GM21576 (cell line): ENCODE measurements around the gene PLD1.
"Not testable (repeated sequence)": the region's sequence is repeated elsewhere in the genome, so short reads cannot be mapped to it uniquely, and the experiment has no call there.

ENCODE experiments used
- ATAC-seq: cut with Tn5 transposase; IDR thresholded peaks from one replicate; pipeline ENCODE4 v1.9.1; 2021; ENCODE audit warnings: mild to moderate bottlenecking, moderate library complexity; ENCODE audit not compliant: unreplicated experiment

Gene PLD1

DNA sequence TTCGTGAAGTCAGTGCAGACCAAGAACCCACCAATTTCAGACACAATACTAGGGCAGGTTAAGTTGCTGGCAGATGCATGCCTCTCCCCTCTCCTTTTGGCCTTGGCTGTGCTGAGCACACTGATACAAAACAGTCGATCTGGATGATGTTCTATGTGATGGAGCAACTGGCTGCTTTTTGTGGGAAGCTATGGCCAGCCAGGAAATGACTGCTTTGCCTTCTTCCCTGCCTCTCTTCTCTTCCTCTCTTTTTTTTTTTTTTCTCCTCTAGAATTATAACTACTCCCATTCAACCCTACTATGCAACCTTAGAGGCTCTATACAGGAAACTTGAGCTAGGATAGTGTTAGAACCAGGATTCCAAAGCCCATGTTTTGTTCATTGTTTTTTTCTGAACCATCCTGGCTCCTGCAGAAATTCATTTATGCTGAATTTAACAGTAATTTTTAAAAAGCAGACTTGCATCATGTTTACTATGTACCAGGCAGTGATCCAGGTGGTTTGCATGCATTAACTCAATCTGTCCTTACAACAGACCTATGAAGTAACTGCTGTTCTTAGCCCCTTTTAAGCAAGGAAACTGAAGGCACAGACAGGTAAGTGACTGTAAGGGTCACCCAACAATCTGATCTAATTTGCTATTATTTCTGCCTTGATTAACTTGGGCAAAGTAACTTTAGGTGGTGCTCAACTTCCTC is 62.9 kb downstream of the PLD1 start:
- ATAC-seq = no peak

DNA sequence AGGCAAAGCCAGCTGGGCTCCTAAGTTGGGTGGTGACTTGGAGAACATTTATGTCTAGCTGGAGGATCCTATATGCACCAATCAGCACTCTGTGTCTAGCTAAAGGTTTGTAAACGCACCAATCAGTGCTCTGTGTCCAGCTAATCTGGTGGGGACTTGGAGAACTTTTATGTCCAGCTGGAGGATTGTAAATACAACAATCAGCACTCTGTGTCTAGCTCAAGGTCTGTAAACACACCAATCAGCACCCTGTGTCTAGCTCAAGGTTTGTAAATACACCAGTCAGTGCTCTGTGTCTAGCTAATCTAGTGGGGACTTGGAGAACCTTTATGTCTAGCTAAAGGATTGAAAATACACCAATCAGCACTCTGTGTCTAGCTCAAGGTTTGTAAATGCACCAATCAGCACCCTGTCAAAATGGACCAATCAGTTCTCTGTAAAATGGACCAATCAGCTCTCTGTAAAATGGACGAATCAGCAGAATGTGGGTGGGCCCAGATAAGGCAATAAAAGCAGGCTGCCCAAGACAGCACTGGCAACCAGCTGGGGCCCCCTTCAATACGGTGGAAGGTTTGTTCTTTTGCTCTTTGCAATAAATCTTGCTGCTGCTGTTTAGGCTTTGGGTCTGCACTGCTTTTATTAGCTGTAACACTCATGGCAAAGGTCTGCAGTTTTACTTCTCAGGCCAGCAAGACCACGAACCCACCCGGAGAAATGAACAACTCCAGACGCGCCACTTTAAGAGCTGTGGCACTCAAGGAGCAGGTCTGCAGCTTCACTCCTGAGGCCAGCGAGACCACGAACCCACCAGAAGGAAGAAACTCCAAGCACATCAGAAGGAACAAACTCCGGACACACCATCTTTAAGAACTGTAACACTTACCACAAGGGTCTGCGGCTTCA is 63.7 kb downstream of the PLD1 start:
- not testable (repeated sequence) for ATAC-seq

DNA sequence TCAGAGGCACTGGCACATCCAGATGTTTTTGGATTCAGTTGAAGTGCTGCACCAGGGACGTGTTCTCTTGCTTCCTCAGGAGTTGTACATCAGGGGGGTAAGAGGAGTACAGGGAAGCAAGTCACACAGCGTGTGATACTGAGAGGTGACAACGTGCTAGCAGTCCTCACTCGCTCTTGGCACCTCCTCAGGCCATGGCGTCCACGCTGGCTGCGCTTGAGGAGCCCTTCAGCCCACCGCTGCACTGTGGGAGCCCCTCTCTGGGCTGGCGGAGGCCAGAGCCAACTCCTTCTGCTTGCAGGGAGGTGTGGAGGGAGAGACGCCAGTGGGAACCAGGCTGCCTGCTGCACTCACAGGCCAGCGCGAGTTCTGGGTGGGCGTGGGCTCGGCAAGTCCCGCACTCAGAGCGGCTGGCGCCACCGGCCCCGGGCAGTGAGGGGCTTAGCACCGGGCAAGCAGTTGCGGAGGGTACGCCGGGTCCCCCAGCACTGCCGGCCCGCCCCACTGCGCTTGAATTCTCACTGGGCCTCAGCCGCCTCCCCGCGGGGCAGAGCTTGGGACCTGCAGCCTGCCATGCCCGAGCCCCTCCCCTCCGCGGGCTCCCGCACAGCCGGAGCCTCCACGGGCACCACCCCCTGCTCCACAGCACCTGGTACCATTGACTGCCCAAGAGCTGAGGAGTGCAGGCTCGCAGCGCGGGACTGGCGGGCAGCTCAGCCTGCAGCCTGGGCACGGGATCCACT is 64.5 kb downstream of the PLD1 start:
- no peak for ATAC-seq

DNA sequence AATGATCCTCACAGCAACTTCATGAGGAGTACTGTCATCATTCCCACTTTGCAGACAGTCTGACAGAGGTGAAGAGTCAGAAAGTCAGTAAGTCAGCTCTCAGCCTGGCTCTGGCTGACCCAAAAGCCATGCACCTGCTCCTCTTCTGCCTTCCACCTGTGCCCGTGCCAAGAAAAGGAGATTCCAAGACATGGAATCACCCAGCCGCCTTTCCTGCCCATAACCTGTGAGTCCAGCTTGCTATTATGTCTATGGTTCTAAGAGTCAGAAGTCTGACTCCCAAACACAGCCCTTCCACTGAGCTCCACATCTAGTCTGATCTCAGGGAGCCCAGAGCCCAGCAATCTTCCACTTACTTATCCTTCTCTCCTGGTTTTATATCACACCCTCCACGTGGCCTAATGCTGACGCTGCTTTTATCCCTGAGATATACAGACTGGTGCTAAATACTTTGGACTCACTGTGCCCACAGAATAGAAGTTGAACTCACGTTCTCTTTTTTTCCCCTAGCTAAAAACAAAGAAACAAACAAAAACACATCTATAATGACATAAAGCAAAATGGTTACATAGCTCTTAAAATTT is 66.0 kb downstream of the PLD1 start:
- ATAC-seq = no peak

DNA sequence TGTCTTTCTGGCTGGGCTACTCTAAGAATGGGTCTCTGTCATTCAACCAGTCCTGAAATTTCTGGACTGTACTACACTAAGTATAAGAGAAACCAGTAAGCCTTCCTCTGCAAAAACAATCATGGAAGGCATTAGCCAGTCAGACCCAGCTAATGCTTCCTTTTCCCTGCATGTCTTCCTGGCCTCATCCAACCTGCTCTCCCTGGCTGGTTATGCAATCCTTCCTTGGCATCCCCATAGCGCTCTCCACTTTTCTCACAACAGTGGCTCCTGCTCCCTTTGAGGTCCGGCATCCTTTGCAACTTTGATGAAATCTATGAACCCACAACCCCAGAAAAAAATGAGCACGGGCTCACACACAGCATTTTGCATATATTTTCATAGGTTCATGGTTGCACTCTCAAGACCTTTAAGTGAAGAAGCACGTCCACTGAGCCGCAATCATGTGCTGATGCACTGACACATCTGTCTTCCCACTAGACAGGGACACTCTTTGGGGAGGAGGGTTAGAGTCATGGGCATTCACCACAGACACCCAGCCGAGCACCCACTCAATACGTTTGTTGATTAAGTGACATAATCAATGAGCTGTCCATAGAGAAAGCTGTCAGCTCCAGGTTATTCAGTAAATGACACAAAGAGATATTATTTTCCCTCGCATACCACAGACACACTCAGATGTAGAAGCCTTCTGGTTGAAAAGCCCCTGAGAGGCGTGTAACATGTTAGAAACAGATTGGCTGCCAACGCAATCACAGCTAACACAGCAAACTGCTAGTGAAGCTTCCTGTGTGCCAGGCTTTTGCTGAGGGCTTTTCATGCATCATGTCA is 66.7 kb downstream of the PLD1 start:
- ATAC-seq = no peak

DNA sequence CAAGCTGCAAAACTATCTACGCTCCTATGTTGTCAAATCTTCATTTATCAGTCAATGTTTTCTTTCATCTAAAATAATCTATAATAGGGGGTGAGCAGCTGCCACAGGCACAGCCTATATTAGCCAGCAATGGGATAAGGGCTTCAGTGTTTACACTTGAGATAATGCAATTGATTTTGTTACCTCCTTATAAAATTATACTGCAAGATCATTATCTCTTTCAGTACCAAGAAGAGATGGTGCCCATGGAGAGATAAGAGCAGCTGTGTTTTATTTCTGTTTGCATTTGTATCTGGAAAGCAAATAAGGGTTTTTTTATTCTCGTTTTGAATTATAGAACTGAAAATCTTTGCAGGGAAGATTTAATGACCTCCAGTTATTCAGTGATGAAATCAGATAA is 68.9 kb downstream of the PLD1 start:
- ATAC-seq = no peak

DNA sequence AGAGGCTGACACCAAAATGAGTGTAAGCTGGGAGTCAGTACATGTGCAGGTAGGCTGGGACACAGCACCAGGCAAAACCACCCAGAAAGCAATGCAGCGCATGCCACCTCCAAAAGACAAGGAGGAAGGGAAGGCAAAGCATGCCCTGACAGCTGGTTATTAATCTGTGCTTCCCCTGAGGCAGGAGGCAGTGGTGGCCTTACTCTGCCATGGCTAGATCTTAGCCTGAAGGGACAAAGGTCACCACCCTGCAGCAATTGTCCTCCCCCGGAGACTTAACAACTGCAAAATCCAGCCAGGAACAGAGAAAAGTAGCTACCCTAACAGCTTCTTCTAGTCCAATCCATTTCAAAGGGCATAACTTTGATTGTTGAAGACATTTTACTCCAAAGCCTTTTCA is 73.7 kb downstream of the PLD1 start:
- no peak for ATAC-seq

DNA sequence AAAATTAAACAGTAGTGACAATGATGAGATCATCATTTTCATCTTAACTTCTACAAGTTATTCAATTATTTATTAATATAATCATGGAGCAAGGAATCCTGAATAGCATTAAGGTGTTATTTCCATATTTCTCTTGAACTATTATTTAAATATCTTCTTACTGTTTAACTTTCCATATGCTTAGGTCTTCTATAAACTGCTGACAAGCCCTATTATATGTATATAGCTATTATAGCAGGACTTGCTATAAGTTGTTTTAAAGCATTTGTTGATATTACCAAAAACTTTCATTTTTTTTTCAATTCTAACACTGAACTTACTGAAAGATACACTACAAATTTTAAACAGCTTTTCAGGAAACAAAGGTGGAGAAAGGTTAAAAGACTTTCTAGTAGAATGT is 76.7 kb downstream of the PLD1 start:
- no peak for ATAC-seq

DNA sequence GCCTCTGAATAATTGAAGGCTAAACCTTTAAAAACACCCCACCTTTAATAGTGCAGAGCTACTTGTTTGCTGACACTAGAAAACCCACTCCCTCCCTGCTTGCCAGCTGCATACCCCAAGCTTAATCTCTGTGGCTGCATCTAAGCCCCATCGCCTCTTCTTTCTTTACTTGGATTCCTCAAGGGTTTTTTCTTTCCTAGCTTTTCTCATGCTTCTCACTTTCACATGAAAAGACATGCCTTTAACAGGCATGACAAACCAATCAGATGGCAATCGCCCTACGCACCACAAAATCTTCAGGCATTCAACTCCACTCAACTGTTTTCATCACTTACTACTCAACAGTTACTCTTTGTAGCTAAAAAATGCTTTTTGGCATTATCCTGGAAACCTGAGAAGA is 77.5 kb downstream of the PLD1 start:
- ATAC-seq = no peak

DNA sequence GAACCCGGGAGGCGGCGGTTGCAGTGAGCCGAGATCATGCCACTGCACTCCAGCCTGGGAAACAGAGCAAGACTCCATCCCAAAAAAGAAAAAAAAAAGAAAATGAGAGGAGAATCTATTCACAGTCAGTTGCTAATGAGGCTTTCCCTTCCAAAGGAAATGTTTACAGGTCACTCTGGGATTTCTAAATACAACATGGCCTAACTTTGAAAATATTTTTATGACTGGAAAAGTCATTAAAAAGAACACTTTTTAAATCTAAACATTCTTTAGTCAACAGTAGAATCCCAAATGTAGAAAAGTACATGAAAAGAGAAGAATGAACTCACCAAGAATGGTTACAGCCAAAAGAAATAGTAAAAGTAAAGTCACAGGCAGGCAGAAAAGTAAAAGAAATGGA is 78.6 kb downstream of the PLD1 start:
- no peak for ATAC-seq

DNA sequence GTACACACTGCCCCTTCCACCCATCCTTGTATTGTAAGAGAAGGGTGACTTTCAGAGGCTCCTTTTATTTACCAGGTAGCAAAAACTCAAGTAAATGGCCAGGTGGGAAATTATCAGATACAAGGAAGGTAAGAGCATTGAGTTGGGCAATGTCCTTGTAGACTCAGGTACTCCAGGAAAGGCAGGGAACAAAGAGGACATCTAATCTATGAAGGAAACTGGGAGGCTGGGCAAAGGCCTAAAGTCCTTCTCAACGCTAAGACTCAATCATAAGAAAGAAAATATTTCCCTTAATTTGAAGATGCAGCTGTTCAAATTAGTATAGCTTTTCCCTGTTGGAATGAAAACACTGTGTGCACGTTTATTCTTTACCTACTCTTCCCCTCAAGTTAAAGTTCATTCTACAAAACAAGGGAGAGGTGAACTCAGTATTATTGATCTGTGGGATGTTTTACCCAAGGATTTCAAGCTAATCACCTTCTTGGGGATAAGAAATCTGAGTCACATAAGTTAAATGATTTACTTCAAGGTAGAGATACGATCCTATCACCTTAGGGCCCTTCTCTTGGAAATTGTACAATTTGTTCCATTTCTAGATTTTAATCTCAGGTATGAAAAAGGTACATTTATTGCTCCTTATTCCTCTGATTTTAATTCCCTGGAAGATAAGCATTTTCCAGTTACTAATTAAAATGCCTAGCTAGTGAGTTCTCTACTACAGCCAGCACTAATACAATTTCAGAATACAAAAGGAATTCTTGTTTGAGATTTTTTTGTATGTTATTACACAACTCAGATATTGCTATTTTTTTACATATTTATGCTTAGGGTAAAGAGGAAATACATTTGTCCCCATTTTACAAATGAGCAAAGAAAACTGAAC is 80.6 kb downstream of the PLD1 start:
- ATAC-seq = no peak

DNA sequence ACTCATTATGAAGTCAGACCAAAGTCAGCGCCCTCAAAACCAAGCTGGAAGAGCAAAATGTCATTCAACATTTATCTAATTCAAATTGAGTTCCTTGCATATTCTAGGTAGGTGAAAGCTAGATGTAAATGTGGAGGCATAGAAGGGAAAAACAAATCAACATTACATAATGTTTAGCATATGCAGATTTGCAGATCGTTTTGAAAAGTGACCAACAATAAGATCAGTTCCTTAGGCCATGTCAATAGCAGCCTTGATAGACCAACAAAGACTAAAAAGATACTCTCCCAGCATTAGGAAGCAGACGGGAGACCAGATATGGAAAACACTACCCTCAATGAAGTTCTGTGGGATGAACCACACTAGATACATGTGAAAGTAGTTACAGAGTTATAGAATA is 83.0 kb downstream of the PLD1 start:
- no peak for ATAC-seq

DNA sequence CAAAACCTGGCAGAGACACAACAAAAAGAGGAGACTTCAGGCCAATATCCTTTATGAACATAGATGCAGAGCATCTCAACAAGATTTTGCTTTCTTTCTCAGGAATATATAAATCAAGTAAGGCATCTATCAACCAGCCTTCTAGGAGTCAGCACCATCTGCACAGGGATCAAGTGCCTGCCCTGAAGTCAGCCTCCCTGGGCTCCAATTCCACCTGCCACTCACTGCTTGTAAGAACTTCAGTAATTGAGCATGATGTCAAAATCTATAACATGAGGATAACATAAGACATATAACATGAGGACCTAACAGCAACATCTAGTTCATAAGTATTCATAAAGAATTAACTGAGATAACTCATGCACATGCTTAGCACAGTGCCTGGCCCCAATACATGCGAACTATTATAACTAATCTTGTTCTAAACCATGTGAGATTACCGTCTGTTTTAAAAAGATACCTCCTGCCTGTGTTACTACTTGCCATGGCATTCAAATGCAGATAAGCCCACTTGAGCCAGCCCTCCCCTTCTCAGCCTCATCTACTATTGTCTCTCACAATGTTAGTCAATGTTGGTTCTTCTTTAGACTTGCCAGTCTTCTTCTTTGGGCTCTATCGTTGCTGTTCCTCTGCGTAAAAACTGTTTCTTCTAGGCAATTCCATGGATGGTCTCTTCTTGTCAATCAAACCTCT is 91.6 kb downstream of the PLD1 start:
- no peak for ATAC-seq

DNA sequence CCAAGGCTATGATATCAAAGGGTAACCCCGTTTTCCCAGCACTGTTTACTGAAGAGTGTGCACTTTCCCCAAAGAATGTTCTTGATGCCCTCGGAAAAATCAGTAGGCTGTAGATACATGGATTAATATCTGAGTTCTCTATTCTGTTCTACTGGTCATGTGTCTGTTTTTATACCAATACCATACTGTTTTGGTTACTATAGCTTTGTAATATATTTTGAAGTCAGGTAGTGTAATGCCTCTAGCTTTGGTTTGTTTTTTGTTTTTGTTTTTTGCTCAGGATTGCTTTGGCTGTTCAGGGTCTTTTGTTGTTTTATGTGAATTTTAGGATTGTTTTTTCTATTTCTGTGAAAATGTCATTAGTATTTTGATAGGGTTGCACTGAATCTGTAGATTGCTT is 95.1 kb downstream of the PLD1 start:
- ATAC-seq = no peak

DNA sequence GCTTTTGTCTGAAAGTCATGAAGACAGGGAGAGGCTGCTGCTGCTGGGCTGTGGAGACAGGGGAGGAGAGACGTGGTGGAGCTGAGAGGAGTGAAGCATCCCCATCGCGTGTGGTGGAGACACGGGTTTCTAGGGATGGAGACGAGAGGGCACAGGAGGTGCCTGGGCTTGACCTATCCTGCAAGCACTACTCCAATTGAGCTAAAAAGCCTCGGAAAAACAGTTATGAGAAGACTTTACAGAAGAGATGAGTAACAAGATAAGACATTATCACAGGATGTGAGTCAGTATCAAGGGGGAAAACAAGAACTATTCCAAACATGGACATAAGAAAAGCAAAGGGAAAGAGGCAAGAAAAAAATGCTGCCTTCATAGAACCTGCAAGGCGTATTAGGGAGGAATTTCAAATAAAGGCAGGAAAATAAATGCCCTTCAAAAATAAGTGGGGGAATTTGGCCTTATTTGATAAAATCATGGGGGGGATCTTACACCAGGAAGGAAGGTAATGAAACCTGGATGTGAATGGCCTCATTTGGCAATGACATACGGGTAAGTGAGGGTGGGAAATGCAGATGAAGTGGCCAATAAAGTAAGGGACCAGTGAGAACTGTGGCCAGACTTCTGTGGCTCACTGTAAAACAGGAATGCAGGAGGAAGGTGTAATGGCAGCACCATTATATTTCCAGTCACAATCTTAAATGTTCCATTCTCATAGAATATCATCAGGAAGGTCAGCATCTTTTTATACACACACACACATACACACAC is 97.9 kb downstream of the PLD1 start:
- ATAC-seq = no peak

DNA sequence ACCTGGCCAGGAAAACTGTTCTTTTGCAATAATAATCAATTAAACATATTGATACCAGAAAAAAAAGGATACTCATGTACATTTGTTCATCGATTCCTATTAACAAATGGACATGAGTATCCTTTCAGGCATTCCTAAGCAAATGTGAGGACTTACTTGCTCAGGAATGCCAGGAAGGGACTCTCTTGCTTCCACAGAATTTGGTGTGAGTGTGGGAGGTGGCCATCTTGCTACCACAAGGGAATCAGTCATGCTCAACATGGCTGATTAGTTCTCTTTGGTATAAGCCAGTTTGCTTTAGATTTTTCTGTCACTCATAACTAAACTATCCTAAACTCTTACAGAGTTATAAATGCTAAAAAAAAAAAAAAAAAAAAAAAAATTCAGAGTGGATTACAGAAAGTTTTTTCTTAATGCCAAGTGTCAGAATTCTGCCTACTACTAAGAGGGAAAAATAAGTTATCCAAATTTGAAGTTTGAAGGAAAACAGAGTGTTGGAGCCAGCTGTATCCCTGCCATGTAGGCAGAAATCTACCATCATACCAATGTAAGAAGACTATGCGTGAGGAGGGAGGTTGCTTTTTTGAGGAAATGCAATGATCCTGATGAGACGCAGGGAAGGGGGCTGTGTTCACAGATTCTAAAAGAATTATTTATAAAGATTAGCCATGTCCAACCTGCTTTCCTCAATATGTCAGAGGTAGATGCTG is 98.7 kb downstream of the PLD1 start:
- ATAC-seq = no peak

DNA sequence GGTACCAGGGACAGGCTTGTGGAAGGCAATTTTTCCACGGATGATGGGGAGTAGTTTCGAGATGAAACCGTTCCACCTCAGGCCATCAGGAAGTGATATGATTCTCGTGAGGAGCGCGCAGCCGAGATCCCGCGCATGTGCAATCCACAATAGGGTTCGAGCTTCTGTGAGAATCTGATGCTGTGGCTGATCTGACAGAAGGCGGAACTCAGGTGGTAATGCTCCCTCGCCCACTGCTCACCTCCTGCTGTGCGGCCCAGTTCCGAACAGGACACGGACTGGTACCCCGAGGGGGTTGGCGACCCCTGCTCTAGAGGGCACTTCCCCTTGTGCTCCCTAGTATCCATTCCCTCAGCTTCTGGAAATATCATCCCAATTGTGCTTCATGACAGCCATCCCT is 99.9 kb downstream of the PLD1 start:
- ATAC-seq = no peak

DNA sequence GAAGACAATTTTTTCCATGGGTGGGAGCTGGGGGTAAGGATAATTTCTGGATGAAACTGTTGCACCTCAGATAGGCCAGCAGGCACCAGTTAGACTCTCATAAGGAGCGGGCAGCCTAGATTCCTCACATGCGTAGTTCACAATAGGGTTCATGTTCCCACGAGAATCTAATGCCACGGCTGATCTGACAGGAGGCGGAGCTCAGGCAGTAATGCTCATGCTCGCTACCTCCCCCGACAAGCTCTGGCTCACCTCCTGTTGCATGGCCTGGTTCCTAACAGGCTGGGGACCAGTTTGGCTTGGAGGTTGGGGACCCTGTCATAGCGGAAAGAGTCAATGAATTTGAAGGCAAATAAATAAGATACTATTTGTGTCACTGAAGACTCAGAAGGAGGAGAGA is 105.5 kb downstream of the PLD1 start:
- ATAC-seq = no peak
